ENCODE data around the gene KCNA2. TPM values are rescaled to one million over a fixed set of nuclear protein-coding genes. Genes with fewer than 3 reads are reported as not detected.

Gene KCNA2
- total RNA-seq, 2 donors from 2014 or later = 0.46 to 2.4 TPM

DNA sequence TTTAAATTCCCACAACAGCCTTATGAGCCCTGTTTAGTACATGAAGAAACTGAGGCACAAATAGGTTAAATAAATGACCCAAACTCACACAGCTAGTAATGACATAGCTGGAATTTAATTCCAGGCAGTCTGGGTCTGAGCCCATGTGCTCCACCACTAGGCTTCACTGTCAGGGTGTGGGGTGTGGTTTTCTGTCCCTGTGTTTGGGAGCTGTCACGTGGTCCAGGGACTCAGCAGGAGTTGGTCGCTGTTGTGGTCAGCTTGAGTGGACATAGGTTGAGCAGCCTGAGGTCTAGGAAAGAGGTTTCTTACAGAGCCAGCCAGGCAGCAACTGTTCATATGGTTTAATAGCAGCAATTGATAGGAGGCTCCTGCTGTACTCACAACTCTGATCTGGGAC is 59.1 kb downstream of the KCNA2 start:
- Mint-ChIP-seq H3K4me3 (no peak overlapping the region), H3K9me3 (no peaks in the 10 kb centered on the region), H3K4me1 (ENCODE audit: low read depth) (no peaks in the 10 kb centered on the region), H3K27me3 (ENCODE audit: low read depth) (peaks cover 17% of the 10 kb centered on the region), H3K36me3 (ENCODE audit: insufficient read depth in 2 of 2) (no peaks in the 10 kb centered on the region), H3K27ac (no peak overlapping the region)
- no peak for DNase-seq
- ATAC-seq (replicated peaks in 1 of 2) = no peak

DNA sequence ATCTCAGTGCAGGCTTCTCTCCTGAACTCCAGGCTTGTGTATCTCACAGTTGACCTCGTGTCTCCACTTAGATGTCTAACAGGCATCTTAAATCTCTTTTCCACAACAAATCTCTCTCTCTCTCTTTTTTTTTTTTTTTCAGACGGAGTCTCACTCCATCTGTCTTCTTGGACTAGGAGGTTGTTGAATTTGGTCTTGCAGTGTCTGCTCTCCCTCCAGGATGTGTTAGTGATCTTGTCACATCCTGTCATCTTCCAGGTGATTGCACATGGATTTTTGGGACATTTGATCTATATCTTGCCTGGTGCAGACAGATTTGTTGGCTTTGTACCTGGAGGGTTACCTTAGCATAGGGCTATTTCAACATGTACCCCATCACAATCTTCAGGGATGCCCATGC is 60.7 kb downstream of the KCNA2 start:
- H3K27ac Mint-ChIP-seq = no peak overlapping the region
- H3K4me3 Mint-ChIP-seq = no peak overlapping the region
- DNase-seq (no peak), ATAC-seq (replicated peaks in 1 of 2) (no peak)
- no peaks in the 10 kb centered on the region for H3K36me3 Mint-ChIP-seq (ENCODE audit: insufficient read depth in 2 of 2)
- H3K4me1 Mint-ChIP-seq (ENCODE audit: low read depth) = no peaks in the 10 kb centered on the region
- peaks cover 17% of the 10 kb centered on the region for H3K27me3 Mint-ChIP-seq (ENCODE audit: low read depth)
- no peaks in the 10 kb centered on the region for H3K9me3 Mint-ChIP-seq

DNA sequence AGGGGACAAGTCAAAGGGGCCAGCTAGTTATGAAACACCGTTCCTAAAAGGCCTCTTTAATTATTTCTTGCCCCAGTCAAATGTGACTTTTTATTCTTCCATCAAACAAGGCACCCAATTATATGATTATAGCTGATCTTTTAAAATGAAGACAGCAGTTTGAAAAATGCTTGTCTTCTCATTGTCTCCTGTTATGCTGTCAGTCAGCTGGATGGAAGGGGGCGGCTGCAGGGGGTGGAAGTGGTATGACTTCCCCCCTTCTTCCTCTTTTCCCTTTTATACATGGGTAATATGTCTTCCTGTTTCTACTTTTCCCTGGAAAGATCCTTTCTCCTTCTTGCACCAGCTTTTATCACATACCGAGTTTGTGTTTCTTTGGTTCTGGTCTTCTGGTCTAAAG is 61.4 kb downstream of the KCNA2 start:
- DNase-seq = no peak
- H3K27ac Mint-ChIP-seq = no peak overlapping the region
- H3K36me3 Mint-ChIP-seq (ENCODE audit: insufficient read depth in 2 of 2) = no peaks in the 10 kb centered on the region
- H3K4me1 Mint-ChIP-seq (ENCODE audit: low read depth) = no peaks in the 10 kb centered on the region
- H3K9me3 Mint-ChIP-seq = no peaks in the 10 kb centered on the region
- H3K4me3 Mint-ChIP-seq = no peak overlapping the region
- H3K27me3 Mint-ChIP-seq (ENCODE audit: low read depth) = peaks cover 17% of the 10 kb centered on the region
- ATAC-seq (replicated peaks in 1 of 2) = no peak

Other genes starting within 250 kb of the KCNA2 start
- gene SLC16A4, start 215.3 kb downstream of the KCNA2 start, total RNA-seq = under 1 TPM; 0.44 to 0.58 TPM
- gene LAMTOR5, start 198.7 kb downstream of the KCNA2 start, total RNA-seq = 100 to 1,000 TPM in 1 of 2 donors, 10 to 100 TPM in 1; 89.2 to 101 TPM
- gene PROK1, start 155.2 kb downstream of the KCNA2 start, total RNA-seq = under 1 TPM in 1 of 2 donors, not detected in 1; 0.17 TPM
- gene KCNA10, start 87.2 kb downstream of the KCNA2 start, total RNA-seq = not detected
- 10 to 100 TPM; 23.5 to 48.3 TPM for gene KCNA3, start 68.6 kb upstream of the KCNA2 start, total RNA-seq